B cell (primary cell): ENCODE results near the gene ZNF212. TPM values are rescaled to one million over a fixed set of nuclear protein-coding genes. Genes with fewer than 3 reads are reported as not detected.
"Not testable (repeated sequence)": the region's sequence is repeated elsewhere in the genome, so short reads cannot be mapped to it uniquely, and the experiment has no call there.

ENCODE experiments used
- ATAC-seq: fragments of 200-7000 bp; cut with Tn5 transposase; one replicate; pipeline ENCODE4 v1.10.0; 2021; ENCODE audit warnings: low read depth, mild to moderate bottlenecking, moderate number of reproducible peaks, moderate library complexity
- CTCF ChIA-PET: fragments of 350-600 bp; sonication (Branson Sonifier 250); formaldehyde crosslinking; loops from one replicate; lab custom pipeline; 2021; ENCODE audit warnings: antibody characterized with exemption, inconsistent platforms; lab: Charles Lee
- POLR2A ChIA-PET: fragments of 350-600 bp; sonication (Branson Sonifier 250); formaldehyde crosslinking; loops from one replicate; lab custom pipeline; 2021; ENCODE audit warnings: antibody characterized with exemption; lab: Charles Lee
- DNase-seq: peaks from one replicate; pipeline ENCODE4 v3.0.0; 2013
- H2AFZ ChIP-seq: 2 replicates; pipeline ENCODE4 v1.6.1; 2012; ENCODE audit warnings: mild to moderate bottlenecking, low read depth, low read length; ENCODE audit not compliant: insufficient read depth, poor library complexity, severe bottlenecking
- H3K27ac ChIP-seq, 2 donors: 1 replicate in 1 of 2; 2 replicates in 1 of 2; pipeline ENCODE4 v1.5.1; 2012 to 2013; ENCODE audit warnings: low read length in 2 of 2, mild to moderate bottlenecking in 2 of 2, moderate library complexity in 1 of 2
- H3K27me3 ChIP-seq, 4 experiments: fragments of 200-600 bp in 1 of 4; sonication (generic) in 1 of 4; replicated peaks in 1 of 4; 1 replicate in 2 of 4; 2 replicates in 2 of 4; pipeline versions ENCODE4 v1.6.1 to v1.7.0; 2013 to 2016; ENCODE audit warnings: low read length in 3 of 4, mild to moderate bottlenecking in 2 of 4, mixed read lengths in 1 of 4, moderate library complexity in 1 of 4; ENCODE audit not compliant: insufficient read depth in 4 of 4, control insufficient read depth in 3 of 4; ENCODE audit errors: control extremely low read depth in 1 of 4
- H3K36me3 ChIP-seq, 2 experiments: replicated peaks in 1 of 2; 1 replicate in 1 of 2; 2 replicates in 1 of 2; pipeline versions ENCODE4 v1.6.1 to v1.7.1; 2013; ENCODE audit warnings: low read length in 1 of 2; ENCODE audit not compliant: insufficient read depth in 2 of 2, control insufficient read depth in 1 of 2; ENCODE audit errors: control extremely low read depth in 1 of 2, extremely low read depth in 1 of 2
- H3K4me1 ChIP-seq, 2 donors: fragments of 200-600 bp in 1 of 2; sonication (generic) in 1 of 2; 1 replicate in 1 of 2; 2 replicates in 1 of 2; pipeline versions ENCODE4 v1.5.1 to v1.6.1; 2013 to 2017; ENCODE audit warnings: low read length in 2 of 2; ENCODE audit not compliant: control insufficient read depth in 2 of 2, insufficient read depth in 2 of 2
- H3K4me2 ChIP-seq: replicated peaks from 2 replicates; pipeline ENCODE3; 2012; ENCODE audit warnings: mild to moderate bottlenecking, low read depth, low read length; ENCODE audit not compliant: poor library complexity, severe bottlenecking
- H3K4me3 ChIP-seq, 5 experiments: fragments of 200-600 bp in 1 of 5; sonication (generic) in 1 of 5; 1 replicate in 3 of 5; 2 replicates in 2 of 5; pipeline versions ENCODE4 v1.5.1 to v1.7.0; 2011 to 2016; ENCODE audit warnings: low read length in 4 of 5, mild to moderate bottlenecking in 4 of 5, low read depth in 2 of 5, control low read depth in 1 of 5, moderate library complexity in 1 of 5; ENCODE audit not compliant: insufficient read depth in 1 of 5; ENCODE audit errors: control extremely low read depth in 1 of 5, extremely low read depth in 1 of 5
- H3K79me2 ChIP-seq: fragments of 200-600 bp; sonication (generic); one replicate; pipeline ENCODE4 v1.6.0; 2016; ENCODE audit warnings: low read length; ENCODE audit not compliant: control insufficient read depth, insufficient read depth
- H3K9ac ChIP-seq: fragments of 200-600 bp; sonication (generic); 2 replicates; pipeline ENCODE4 v1.6.1; 2017; ENCODE audit warnings: mild to moderate bottlenecking, low read length, moderate library complexity
- H3K9me3 ChIP-seq, 3 donors: one replicate each; pipeline versions ENCODE4 v1.6.1 to v1.7.1; 2013; ENCODE audit warnings: low read length in 2 of 3; ENCODE audit not compliant: control insufficient read depth in 2 of 3, insufficient read depth in 1 of 3; ENCODE audit errors: control extremely low read depth in 1 of 3
- H4K20me1 ChIP-seq: 2 replicates; pipeline ENCODE4 v1.6.0; 2012; ENCODE audit warnings: mild to moderate bottlenecking, low read length; ENCODE audit not compliant: insufficient read depth, control insufficient read depth, poor library complexity, severe bottlenecking
- H3K27ac Mint-ChIP-seq: one replicate; pipeline ENCODE4 v1.8.0; 2021; ENCODE audit warnings: mixed read lengths
- H3K27me3 Mint-ChIP-seq: one replicate; pipeline ENCODE4 v1.8.0; 2021; ENCODE audit warnings: mixed read lengths
- H3K4me1 Mint-ChIP-seq: one replicate; pipeline ENCODE4 v1.8.0; 2021; ENCODE audit warnings: mixed read lengths
- H3K4me3 Mint-ChIP-seq: one replicate; pipeline ENCODE4 v1.8.0; 2021; ENCODE audit warnings: mixed read lengths
- H3K9me3 Mint-ChIP-seq: one replicate; pipeline ENCODE4 v1.8.0; 2022; ENCODE audit warnings: mixed read lengths; ENCODE audit not compliant: insufficient read depth
- EZH2 ChIP-seq: IDR thresholded peaks from 2 replicates; pipeline ENCODE4 v1.6.1; 2012; ENCODE audit warnings: borderline replicate concordance, low read depth, mild to moderate bottlenecking, moderate library complexity, low read length; ENCODE audit not compliant: insufficient read depth, poor library complexity, severe bottlenecking
- WGBS: methylation state at CpG from one replicate; pipeline ENCODE4 v1.1.5; 2013; ENCODE audit warnings: missing lambda C conversion rate; ENCODE audit not compliant: insufficient coverage; 5-methylcytosine and 5-hydroxymethylcytosine counted together
- intact Hi-C: fragments of 100-400 bp; cut with micrococcal nuclease; formaldehyde crosslinking; loops from one replicate; pipeline ENCODE4 v1.10.0; 2022
- polyA plus RNA-seq: library from polyadenylated mRNA; depleted of rRNA; stranded (reverse); fragments of >200 nt; gene quantifications from 2 replicates; pipeline ENCODE4 v1.2.3, GENCODE V29; 2012
- total RNA-seq, 2 donors: library from RNA; stranded (reverse); fragments of 120-200 nt in 1 of 2; gene quantifications; 1 replicate in 1 of 2; 2 replicates in 1 of 2; pipeline versions ENCODE4 v1.2.3 to v1.2.4, GENCODE V29; 2013 to 2022
- TF ChIP-seq, protein P1 (sequence below): fragments of 200-600 bp; IDR thresholded peaks from one replicate; pipeline ENCODE4 v1.8.0; 2022; ENCODE audit warnings: antibody characterized with exemption, mild to moderate bottlenecking

The ZNF212 gene
- total and polyA plus RNA-seq, 2 donors (not counting 1 experiment from before 2014, with no cell fraction given) = 8.1 to 22.5 TPM

DNA sequence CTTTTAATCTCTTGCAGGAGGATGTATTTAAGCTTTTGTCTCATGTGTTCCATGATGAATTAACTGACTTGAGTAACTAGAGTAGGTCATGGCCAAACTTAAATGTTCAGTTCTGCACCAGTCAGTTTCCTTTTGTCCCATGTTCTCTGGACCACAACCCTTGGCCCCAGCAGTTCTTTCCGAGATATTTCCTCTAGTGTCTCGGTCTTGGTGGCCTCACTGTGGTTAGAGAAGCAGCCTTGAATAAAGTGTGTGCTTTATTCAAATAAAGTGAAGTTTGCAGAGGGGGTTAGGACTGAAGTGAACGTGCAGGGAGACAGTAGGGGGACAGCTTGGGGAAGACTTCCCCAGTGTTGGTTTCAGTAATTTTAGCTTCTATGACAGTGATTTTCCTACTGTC is 9.3 kb downstream of the ZNF212 start:
- Histone ChIP-seq H3K9ac (no peak overlapping the region), H2AFZ (no peak overlapping the region), H4K20me1 (peaks cover 18% of the 10 kb centered on the region), H3K36me3 (peaks cover 5 to 30% of the 10 kb centered on the region in 2 experiments), H3K79me2 (peaks cover 36% of the 10 kb centered on the region), H3K9me3 (no peaks in the 10 kb centered on the region), H3K4me3 (no peak overlapping the region), H3K27ac (no peak overlapping the region), H3K4me1 (peaks cover 7 to 14% of the 10 kb centered on the region in 2 donors), H3K27me3 (no peaks in the 10 kb centered on the region), H3K4me2 (no peak overlapping the region)
- no peak for ATAC-seq
- no peak for DNase-seq
- H3K4me1 Mint-ChIP-seq = peaks cover 26% of the 10 kb centered on the region
- intact Hi-C loops = no loop called here
- no peak overlapping the region for H3K4me3 Mint-ChIP-seq
- POLR2A ChIA-PET = interaction anchor here (1.3 kb wide), 1 partner anchor 13 kb away, joined by 5 read pairs; the partner anchor contains the start of gene ZNF783
- WGBS = 60% methylated on average over 3 of the region's 3 CpGs
- CTCF ChIA-PET = interaction anchor here (0.7 kb wide), 1 partner anchor 12 kb away, joined by 3 read pairs; no protein-coding TSS in a partner anchor
- no peaks in the 10 kb centered on the region for H3K9me3 Mint-ChIP-seq
- TF ChIP-seq EZH2 = no peak
- TF ChIP-seq, protein P1, sequence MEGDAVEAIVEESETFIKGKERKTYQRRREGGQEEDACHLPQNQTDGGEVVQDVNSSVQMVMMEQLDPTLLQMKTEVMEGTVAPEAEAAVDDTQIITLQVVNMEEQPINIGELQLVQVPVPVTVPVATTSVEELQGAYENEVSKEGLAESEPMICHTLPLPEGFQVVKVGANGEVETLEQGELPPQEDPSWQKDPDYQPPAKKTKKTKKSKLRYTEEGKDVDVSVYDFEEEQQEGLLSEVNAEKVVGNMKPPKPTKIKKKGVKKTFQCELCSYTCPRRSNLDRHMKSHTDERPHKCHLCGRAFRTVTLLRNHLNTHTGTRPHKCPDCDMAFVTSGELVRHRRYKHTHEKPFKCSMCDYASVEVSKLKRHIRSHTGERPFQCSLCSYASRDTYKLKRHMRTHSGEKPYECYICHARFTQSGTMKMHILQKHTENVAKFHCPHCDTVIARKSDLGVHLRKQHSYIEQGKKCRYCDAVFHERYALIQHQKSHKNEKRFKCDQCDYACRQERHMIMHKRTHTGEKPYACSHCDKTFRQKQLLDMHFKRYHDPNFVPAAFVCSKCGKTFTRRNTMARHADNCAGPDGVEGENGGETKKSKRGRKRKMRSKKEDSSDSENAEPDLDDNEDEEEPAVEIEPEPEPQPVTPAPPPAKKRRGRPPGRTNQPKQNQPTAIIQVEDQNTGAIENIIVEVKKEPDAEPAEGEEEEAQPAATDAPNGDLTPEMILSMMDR = no peak
- no peak overlapping the region for H3K27ac Mint-ChIP-seq
- H3K27me3 Mint-ChIP-seq = no peaks in the 10 kb centered on the region

DNA sequence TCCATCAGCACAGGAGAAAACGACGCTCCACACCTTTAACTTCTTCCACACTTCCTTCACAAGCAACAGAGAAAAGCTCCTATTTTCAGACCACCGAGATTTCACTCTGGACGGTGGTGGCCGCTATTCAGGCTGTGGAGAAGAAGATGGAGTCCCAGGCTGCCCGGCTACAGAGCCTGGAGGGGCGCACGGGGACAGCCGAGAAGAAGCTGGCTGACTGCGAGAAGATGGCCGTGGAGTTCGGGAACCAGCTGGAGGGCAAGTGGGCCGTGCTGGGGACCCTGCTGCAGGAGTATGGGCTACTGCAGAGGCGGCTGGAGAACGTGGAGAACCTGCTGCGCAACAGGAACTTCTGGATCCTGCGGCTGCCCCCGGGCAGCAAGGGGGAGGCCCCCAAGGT is 10.7 kb downstream of the ZNF212 start:
- H3K4me1 ChIP-seq, H3K9me3 ChIP-seq, ATAC-seq, H3K27ac Mint-ChIP-seq, H3K4me3 Mint-ChIP-seq, H3K27me3 ChIP-seq, DNase-seq, H3K9me3 Mint-ChIP-seq, H2AFZ ChIP-seq, H3K9ac ChIP-seq, H3K27me3 Mint-ChIP-seq, H3K4me2 ChIP-seq, POLR2A ChIA-PET, intact Hi-C loops, H3K4me3 ChIP-seq, H3K27ac ChIP-seq: not testable (repeated sequence)
- Histone ChIP-seq H3K79me2 (peaks cover 23% of the 10 kb centered on the region), H4K20me1 (peaks cover 13% of the 10 kb centered on the region), H3K36me3 (peaks cover 5 to 41% of the 10 kb centered on the region in 2 experiments)
- H3K4me1 Mint-ChIP-seq = peaks cover 22% of the 10 kb centered on the region
- 97% methylated on average over 16 of the region's 18 CpGs for whole genome bisulfite sequencing
- CTCF ChIA-PET = interaction anchor here (1.1 to 1.7 kb wide), 2 partner anchors 10 to 12 kb away, joined by 3 to 7 read pairs; partner anchors contain the start of gene ZNF783

DNA sequence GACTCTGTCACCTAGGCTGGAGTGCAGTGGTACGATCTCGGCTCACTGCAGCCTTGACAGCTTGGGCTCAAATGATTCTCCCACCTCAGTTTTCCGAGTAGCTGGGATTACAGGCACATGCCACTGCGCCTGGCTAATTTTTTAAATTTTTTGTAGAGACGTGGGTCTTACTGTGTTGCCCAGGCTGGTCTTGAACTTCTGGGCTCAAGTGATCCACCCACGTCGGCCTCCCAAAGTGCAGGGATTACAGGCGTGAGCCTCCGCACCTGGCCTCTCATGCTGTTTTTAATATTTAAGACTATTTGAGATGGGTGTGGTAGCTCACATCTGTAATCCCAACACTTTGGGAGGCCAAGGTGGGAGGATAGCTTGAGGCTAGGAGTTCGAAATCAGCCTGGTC is 12.1 kb downstream of the ZNF212 start:
- CTCF ChIA-PET = interaction anchor here (1.1 to 1.7 kb wide), 5 partner anchors 9 to 124 kb away, joined by 3 to 7 read pairs (median 3); partner anchors contain the start of gene ZNF282
- H3K9me3 ChIP-seq, H3K4me2 ChIP-seq, H3K4me1 ChIP-seq, ATAC-seq, H3K27me3 Mint-ChIP-seq, H2AFZ ChIP-seq, H3K27ac ChIP-seq, intact Hi-C loops, H3K9me3 Mint-ChIP-seq, H3K4me3 Mint-ChIP-seq, DNase-seq, H3K27me3 ChIP-seq, POLR2A ChIA-PET, H3K27ac Mint-ChIP-seq, H3K9ac ChIP-seq, H3K4me3 ChIP-seq: not testable (repeated sequence)
- Histone ChIP-seq H3K36me3 (peaks cover 5 to 51% of the 10 kb centered on the region in 2 experiments), H4K20me1 (peaks cover 13% of the 10 kb centered on the region), H3K79me2 (peaks cover 11% of the 10 kb centered on the region)
- peaks cover 12% of the 10 kb centered on the region for H3K4me1 Mint-ChIP-seq
- 97% methylated on average over 6 of the region's 10 CpGs for WGBS
